SKM-1 treated with dmso at 0.1 percent for 144 hours (cell line): ENCODE results near the gene OSBPL6.
A peak's percentile ranks its signal among the peaks of the same experiment; 100 is the strongest.
"Not testable (repeated sequence)": the region's sequence is repeated elsewhere in the genome, so short reads cannot be mapped to it uniquely, and the experiment has no call there.

Experiments used
- DNase-seq: peaks from one replicate; lab custom pipeline; 2025; ENCODE audit not compliant: unreplicated experiment; lab: John Stamatoyannopoulos, UW

The OSBPL6 gene

DNA sequence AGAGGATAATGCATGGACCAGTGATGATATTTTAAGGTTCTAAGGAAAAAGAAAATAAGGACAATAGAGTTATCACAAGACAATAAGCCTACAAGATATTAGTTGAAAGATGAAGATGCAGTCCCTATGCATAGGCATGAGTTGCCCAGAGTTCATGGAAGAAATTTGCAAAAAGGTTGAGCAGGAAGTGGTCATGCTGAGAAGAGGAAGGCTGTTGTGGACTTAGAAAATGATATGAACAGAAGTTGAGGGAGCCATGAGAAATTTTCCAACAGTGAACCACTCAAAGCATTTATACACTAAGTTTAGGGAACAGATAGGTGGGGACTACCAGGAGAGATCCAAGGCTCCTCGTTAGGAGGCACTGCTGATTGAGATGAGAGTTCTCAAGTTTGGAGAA, 3.5 kb downstream of the OSBPL6 start:
- peak; percentile 16 for DNase-seq

DNA sequence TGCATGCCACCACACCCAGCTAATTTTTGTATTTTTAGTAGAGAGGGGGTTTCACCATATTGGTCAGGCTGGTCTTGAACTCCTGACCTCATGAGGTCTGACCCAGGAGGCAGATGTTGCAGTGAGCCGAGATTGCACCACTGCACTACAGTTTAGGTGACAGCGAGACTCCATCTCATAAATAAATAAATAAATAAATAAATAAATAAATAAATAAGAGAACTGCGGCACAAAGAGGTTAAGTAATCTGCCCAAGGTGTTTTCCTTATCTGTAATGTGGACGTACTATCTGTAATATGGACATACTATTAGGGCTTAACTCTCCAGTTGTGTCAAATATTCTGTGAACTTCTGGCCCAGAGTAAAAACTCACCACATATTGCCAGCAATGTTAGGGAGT, 4.1 kb downstream of the OSBPL6 start:
- not testable (repeated sequence) for DNase-seq

DNA sequence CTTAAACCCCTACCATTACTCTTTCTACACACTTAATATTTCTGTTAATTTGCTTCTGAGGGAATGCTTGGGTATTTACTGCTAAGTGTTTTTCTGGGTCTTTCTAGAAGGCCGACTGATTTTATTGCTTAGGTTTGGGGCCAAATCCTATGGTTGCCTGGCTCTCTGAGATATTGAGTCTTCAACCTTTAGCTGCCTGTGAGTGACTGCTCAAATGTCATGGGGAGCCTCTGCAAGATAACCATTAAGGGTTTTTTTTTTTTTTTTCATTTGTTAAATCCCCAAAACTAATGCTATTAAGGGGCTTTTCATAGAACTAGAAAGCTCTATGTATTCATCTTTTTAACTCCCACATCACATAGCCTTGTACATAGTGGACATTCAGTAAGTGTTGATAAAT, 5.0 kb downstream of the OSBPL6 start:
- DNase-seq = no peak

DNA sequence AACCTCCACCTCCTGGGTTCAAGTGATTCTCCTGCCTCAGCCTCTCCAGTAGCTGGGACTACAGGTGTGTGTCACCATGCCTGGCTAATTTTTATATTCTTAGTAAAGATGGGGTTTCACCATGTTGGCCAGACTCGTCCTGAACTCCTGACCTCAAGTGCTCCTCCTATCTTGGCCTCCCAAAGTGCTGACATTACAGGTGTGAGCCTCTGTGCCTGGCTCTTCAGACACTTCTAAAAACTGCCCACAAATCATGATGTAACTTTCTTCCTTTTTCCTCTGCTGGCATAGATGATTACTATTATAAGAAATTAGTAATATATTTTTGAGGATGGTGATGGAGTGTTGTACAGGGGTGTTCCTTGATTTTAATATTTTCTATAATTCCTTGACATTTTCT, 6.0 kb downstream of the OSBPL6 start:
- DNase-seq = no peak

DNA sequence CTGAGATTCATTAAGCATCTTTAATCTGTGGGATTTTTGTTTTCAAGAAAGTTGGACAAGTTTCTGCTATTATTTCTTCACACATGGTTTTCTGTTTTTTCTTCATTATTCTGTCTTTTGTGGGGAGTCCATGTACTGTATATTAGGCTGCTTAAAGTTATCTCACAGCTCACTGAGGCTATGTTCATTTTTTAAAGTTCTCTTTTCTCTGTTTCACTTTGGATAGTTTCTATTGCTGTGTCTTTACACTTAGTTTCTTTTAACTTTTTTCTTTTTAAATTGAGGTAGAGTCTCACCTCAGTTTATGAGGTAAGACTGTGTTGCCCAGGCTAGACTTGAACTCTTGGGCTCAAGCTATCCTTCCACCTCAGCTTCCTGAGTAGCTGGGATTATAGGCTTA, 8.6 kb downstream of the OSBPL6 start:
- no peak for DNase-seq

DNA sequence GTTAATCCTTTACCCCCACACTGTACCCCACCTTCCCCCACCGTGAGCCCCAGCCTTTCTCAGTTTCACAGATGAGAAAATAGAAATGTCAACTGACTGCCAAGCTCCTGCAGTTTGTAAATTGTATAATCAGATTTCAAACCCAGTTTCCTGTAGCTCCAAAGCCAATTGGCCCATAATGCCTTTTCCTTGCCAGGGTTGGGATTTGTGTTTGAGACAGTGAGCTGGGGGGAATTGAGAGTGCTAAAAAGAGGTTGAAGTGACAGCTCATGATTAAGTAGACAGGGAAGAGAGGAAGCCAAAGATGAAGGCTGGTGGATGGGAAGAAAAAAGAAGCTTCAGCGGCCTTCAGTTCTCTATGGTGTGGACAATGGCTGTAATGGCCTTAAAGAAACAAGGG, 10.7 kb downstream of the OSBPL6 start:
- no peak for DNase-seq

DNA sequence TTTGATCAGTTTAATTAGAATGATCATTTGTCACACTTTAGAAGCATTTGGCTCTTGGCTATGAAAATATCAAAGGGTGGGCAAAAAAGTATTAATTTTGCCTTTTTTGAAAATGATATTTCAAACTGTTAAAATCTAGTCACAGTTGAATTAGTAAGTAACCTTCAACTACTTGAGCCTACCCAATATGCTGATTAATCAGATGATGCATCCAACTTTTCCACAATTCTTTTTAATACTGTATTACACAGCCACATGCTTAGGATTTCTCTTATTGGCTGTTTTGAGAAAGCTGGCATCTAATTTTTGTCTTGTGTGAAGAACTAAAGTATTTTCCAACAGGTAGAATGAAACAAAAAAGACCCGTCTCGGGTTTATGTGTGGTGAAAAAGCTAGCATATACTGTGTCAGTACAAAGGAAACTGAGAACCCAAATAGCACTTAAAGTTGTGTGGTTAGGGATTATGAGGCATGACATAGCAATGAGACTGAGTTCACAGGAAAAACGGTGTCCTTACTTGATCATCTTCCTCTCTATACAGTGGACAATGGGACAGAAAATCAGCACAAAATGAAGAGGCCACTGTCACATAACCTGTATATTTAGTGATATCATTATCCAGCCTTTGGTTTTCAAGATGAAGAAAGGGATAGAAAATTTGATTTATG, 11.7 kb downstream of the OSBPL6 start:
- DNase-seq = no peak

DNA sequence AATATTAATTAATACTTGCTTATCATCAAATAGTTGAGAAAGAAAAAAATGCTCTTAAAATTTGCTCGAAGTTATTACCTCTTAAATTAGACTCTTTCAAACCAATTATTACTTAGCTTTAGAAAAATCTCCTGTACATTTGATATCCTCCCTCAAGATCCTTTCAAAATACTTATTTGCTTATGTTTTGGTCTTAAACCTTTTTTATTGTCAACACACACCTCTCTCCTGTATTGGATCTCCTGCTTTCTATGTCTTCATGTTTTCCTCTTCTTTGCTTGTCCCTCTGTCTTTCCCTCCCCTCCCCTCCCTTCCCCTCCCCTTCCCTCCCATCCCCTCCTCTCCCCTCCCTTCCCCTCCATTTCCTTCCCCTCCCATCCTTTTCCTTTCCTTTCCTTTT, 14.0 kb downstream of the OSBPL6 start:
- no peak for DNase-seq

DNA sequence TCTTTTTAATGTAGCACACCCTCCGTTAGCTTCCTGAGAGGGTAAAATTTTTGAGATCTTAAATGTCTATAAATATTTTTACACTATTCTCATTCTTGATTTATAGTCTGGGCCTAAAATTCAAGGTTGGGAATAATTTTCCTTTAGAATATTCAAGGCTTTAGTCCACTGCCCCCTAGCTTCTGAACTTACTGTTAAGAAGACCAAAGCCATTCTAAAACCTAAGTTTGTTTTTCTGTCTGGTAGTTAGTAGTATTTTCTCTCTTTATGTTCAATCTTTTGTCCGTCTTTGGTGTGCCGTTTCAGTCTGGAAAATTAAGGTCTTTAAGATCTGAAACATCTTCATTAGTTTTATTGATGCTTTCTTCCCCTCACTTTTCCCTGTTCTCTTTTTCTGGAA, 14.5 kb downstream of the OSBPL6 start:
- DNase-seq = no peak

DNA sequence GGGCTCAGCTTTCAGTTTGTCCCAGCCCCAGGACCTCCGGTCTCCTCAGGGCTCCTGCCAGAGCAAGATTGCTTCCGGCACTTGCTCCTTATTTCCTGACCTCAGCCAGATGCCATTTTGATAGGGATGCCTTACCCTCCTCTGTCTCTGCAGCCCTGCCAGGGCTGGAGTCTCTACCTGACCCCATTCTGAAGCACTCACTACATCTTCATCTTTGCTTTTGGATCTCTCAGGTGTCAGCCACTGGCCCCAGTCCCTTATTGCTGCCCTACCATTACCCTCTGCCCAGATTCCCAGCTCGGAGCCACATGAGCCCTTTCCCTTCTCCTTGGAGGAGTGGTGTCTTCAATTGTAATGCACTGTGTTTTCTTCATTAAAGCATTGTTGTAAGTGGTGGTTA, 17.1 kb downstream of the OSBPL6 start:
- DNase-seq = no peak

DNA sequence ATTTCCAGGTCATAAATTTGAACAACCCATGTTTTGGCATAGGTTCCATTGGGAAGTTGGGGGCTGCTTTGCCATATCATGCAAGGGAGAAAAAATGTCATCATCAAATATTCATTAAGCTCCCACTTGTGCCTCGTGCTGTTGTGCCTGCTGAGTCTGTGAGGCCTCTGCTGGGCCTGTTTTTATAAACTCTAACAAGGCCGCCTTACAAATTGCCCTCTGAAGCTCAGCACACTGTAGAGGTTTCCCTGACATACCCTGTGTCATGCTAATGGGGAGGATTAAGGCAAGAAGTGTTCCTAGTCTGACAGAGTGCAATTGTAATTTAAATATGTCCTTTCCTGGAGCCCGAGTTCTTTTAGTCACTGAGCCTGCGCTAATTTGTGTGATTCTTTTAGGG, 17.6 kb downstream of the OSBPL6 start:
- DNase-seq = no peak

DNA sequence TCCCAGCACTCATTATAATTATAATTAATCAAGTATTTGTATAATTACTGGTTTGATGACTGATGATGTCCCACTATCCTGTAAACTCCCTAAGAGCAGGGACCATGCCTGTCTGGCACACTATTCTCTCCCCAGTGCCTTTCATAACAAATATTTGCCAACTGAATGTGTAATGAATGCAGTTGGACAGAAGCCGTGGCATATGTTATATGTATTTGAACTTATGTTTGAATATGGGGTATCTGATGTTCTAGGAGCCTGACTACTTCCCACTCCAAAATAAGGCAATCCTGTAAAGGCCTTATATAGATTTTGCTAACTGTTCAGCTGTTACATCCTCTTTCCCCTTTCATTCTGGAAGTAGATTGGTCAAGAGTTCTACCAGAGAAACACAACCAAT, 19.7 kb downstream of the OSBPL6 start:
- DNase-seq = no peak

DNA sequence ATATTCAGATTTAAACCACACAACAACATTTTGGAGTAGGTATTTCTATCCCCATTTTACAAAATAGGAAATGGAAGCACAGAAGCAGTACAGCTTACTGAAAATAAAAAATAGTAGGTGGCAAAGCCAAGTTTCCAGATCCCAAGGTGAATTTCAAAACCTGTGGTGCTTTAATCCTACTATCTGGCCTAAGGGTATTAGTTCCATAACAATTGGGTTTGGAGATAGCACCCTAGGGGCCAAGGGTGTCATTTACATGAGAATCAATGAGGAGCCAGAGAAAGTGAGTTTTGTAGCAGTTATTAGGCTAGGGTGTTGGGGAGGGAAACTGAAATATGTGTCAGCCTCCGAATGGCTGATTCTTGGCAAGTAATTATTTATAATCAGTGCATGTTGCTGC, 24.9 kb downstream of the OSBPL6 start:
- DNase-seq = no peak

DNA sequence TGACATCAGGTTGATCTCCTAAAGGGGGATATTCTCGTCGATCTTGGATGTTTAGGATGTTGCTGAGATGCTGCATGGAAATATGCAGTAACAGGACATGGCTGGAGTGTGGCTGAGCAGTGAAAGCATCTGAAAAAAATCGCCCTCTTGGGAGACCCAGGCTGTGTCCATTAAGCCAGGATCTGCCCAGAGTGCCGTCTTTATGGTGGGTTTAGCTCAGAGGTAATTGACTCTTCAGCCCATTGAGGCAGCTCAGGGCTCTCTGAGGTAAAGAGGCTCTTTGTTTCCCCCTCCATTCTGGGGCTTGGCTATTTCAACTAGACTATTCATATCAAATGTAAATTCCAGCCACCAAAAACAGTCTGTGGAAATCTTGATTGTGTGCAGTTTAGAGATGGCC, 26.5 kb downstream of the OSBPL6 start:
- DNase-seq = no peak

DNA sequence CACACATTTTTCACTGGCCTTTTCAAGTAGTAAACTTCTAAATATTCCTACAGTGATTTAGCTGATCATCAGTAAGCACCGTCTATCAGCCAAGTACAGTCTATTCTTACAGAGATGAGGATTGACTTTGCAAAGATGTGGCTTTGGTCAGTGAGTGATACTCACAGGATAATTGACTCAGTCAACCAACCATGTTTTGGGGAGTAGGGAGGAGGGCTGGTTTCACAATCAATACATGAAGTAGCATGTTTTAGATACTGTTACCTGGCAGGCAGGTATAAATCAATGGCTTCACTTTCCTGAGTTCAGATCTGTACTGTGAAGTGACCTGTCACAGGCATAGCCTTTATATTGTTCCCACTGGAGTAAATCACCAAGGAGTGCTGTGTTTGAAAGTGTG, 27.2 kb downstream of the OSBPL6 start:
- no peak for DNase-seq

DNA sequence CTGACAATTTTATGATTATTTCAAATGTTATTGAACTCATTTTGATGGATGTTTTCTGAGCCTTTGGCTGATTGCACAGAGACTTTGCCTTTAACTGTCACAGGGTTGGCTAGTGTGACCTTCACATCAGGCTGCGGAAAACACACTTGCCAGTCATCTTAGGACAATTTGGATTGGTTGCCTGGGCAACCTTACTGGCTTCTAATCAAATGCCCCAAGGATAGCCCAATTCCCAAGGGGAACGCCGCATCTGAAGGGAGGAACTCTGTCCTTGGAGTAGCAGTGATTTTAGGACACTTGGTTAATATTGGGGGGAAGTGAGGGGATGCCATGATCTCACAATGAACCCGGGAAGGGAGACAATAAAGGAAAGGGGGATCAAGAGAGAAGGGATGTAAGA, 29.5 kb downstream of the OSBPL6 start:
- DNase-seq = no peak

DNA sequence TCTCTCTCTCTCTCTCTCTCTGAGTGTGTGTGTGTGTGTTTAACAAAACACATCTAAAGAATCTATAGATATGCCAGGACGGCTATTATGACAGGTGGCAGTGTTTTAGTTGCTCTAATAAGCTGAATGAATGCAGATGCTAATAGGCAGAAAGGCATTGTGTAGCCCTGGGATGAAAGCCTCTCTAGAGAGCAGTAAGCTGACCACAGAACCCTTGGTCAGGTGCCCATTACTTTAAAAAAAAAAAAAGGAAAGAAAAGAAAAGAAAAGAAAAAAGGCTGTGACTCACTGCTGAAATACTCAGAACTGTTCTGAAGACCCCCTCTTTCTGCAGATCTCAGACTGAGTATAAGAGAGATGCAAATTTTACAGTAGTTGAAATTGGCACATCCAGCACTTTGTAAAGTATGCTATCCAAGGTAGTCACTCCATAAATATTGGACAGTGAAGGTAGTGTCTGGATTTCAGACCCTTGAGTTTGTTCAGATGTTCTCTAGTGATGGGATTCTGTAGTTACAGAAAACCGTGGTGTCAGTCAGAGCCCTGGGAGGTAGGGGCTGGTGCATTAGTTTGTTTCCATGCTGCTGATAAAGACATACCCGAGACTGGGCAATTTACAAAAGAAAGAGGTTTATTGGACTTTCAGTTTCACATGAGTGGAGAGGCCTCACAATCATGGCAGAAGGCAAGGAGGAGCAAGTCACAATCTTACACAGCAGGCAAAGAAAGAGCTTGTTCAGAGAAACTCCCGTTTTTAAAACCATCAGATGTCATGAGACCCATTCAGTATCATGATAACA, 30.9 kb downstream of the OSBPL6 start:
- no peak for DNase-seq

DNA sequence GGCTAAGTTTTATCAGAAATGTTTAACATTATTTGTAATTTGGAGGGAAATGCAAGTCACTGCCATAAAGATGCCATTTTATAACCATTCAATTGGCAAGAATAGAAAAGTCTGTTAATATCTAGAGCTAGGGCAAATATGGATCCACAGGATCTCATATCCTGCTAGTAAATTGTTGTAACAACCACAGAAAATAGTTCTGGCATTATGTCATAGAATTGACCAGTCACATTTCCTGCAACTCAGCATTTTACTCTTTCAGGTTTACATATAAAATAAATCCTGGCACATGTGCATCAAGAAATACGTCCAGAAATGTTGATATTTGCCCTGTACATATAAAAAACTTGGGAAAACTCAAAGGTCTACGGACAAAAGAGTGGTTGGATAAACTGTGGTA, 32.9 kb downstream of the OSBPL6 start:
- DNase-seq = no peak

DNA sequence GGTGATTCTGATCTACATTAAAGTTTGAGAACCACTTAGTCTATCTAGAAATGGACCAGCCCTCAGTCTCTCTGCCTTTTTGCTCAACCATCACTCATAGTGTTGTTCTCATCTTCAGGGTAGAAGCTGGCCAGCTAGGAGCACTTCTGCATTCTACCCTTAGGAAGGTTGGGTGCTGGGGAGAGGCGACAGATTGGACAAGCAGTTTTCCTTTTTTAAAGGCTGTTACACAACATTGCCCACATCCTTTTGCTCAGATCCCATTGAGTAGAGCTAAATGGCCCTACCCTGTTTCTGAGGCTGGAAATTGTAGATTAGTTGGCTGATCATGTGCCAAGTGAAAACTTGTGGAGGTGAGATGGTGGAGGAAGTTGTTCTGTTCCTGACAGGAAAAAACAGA, 35.6 kb downstream of the OSBPL6 start:
- peak; percentile 84 for DNase-seq

DNA sequence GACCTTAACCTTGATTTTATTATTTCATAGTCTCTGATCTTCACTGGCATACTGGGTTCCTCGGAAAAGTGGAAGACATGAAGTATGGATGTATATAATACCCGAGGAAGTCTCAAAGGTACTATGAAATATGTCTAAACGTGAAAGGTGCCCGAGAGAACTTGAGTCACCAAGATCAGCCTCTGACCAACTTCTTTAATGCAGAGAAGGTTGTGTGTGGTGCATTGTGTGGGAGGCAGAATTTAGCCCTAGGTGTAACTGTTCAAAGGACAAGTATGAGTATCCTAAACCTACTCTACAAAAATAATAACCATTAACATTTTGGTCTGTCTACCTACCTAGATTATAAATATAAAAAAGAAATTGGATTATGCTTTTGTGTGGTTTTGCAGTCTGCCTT, 36.1 kb downstream of the OSBPL6 start:
- peak; percentile 17 for DNase-seq

DNA sequence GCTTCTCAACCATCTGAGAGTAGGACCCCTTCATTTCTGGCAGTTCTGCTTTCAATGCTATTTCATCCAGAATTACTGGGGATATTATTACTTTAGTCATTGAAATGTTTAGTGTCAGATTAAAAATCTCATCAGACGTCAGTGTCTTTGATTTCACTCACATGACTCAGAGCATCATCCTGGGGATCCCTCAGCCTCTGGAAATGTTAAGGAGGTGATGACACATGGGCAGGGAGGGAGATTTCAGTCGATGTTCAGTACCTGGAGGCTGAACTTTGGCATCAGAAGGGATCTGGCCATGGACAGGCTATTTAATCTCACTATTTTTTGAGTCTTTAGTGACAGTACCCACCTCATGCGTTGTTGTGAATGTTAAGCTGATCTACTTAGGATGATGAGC, 39.1 kb downstream of the OSBPL6 start:
- no peak for DNase-seq

DNA sequence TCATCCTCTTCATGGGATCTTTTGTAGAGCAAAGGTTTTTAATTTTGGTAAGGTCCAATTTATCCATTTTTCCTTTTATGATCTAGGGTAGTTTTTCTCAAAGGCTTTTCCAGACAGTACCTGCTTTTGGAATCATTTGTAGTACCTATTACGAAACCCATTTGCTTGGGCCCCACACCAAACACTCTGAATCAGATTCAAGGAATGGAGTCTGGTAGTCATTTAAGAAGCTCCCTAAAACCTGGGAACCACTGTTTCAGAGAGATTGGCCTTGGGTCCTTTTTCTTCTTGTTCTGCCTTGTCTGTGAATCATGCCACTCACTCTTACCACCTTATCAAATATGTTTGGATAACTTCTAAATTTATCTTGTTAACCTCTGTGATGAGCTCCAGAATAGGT, 40.3 kb downstream of the OSBPL6 start:
- DNase-seq = no peak
